K562 (cell line): ENCODE measurements around the gene PUM1. TPM values are rescaled to one million over a fixed set of nuclear protein-coding genes. Genes with fewer than 3 reads are reported as not detected.
A peak's percentile ranks its signal among the peaks of the same experiment; 100 is the strongest.

ENCODE experiments used
- CHD1 ChIP-seq: fragments of 200-600 bp; sonication (generic); IDR thresholded peaks from one replicate; pipeline ENCODE4 v1.6.1; 2012; ENCODE audit warnings: mild to moderate bottlenecking, moderate library complexity, low read length, inconsistent platforms
- CHD2 ChIP-seq: IDR thresholded peaks from 2 replicates; pipeline ENCODE4 v1.6.1; 2011; ENCODE audit warnings: low read depth, low read length
- DDX20 ChIP-seq: fragments of 450-650 bp; IDR thresholded peaks from 2 replicates; pipeline ENCODE4 v1.6.1; 2016; ENCODE audit warnings: missing genetic modification characterization, low read depth, mild to moderate bottlenecking, missing compliant biosample characterization, moderate library complexity
- ETV6 ChIP-seq, 3 experiments: fragments of 150-350 bp in 1 of 3; sonication (generic) in 1 of 3; formaldehyde crosslinking in 1 of 3; IDR thresholded peaks; 2 replicates each; pipeline versions ENCODE4 v1.6.1 to v1.8.0; 2014 to 2022; ENCODE audit warnings: borderline replicate concordance in 2 of 3, low read depth in 2 of 3, antibody characterized with exemption in 1 of 3, low read length in 1 of 3, mild to moderate bottlenecking in 1 of 3, missing genetic modification reagents in 1 of 3
- GATAD2B ChIP-seq: fragments of 450-650 bp; IDR thresholded peaks from 2 replicates; pipeline ENCODE4 v1.6.1; 2017; ENCODE audit warnings: mild to moderate bottlenecking, borderline replicate concordance
- MLX ChIP-seq, 2 experiments: fragments of 450-650 bp in 1 of 2; sonication (generic) in 1 of 2; formaldehyde crosslinking; conservative IDR thresholded peaks; 2 replicates each; pipeline versions ENCODE4 v1.4.0 to v1.8.1; 2020 to 2022; ENCODE audit warnings: mild to moderate bottlenecking in 1 of 2, missing genetic modification reagents in 1 of 2
- PREB ChIP-seq: sonication (generic); formaldehyde crosslinking; IDR thresholded peaks from 2 replicates; pipeline ENCODE4 v1.8.1; 2023; ENCODE audit warnings: mild to moderate bottlenecking, missing genetic modification reagents
- RB1 ChIP-seq: fragments of 450-650 bp; IDR thresholded peaks from 2 replicates; pipeline ENCODE4 v1.6.1; 2017; ENCODE audit warnings: low read depth, mild to moderate bottlenecking
- RNF219 ChIP-seq: fragments of 250-450 bp; sonication (Bioruptor Pico); IDR thresholded peaks from 2 replicates; pipeline ENCODE4 v1.5.0; 2022; ENCODE audit warnings: mild to moderate bottlenecking
- SNIP1 ChIP-seq: fragments of 450-650 bp; IDR thresholded peaks from 2 replicates; pipeline ENCODE4 v1.7.1; 2017; ENCODE audit warnings: low read depth, mild to moderate bottlenecking
- USF2 ChIP-seq: sonication (generic); formaldehyde crosslinking; IDR thresholded peaks from 2 replicates; pipeline ENCODE4 v1.5.0; 2020; ENCODE audit warnings: missing genetic modification reagents
- ZBTB43 ChIP-seq: sonication (generic); formaldehyde crosslinking; IDR thresholded peaks from 2 replicates; pipeline ENCODE4 v1.8.0; 2023; ENCODE audit warnings: mild to moderate bottlenecking, missing genetic modification reagents
- ZNF133 ChIP-seq: fragments of 250-450 bp; sonication (Bioruptor Pico); IDR thresholded peaks from 2 replicates; pipeline ENCODE4 v1.4.0; 2020; ENCODE audit warnings: mild to moderate bottlenecking
- ZNF436 ChIP-seq: fragments of 250-450, 450-650 bp; sonication (Bioruptor Pico); formaldehyde crosslinking; IDR thresholded peaks from 2 replicates; pipeline ENCODE4 v1.7.0; 2020; ENCODE audit warnings: mild to moderate bottlenecking
- ZNF444 ChIP-seq: fragments of 250-450 bp; sonication (Bioruptor Pico); IDR thresholded peaks from 2 replicates; pipeline ENCODE4 v1.4.0; 2020; ENCODE audit warnings: mild to moderate bottlenecking, moderate library complexity
- polyA plus RNA-seq, 8 experiments: library from polyadenylated mRNA; depleted of rRNA in 4 of 8; stranded (reverse) in 5 of 8; unstranded in 3 of 8; fragments of >200 nt; fragmentation: Nextera tagmentation in 2 of 8; fragmentation: Illumina TruSeq in 1 of 8; extraction: Ambion mirVana in 2 of 8; extraction: Trizol in 1 of 8; gene quantifications; 2 replicates each; pipeline versions ENCODE4 v1.2.1 to v1.2.3, GENCODE V29; 2011 to 2014; ENCODE audit warnings: inconsistent platforms in 1 of 8, missing spikeins in 1 of 8
- total RNA-seq, 7 experiments: library from RNA; depleted of rRNA in 6 of 7; stranded (reverse); fragments of >200 nt in 6 of 7; fragmentation: Illumina TruSeq in 2 of 7; extraction: Trizol in 2 of 7; gene quantifications; 2 replicates each; pipeline versions ENCODE4 v1.2.1 to v1.2.3, GENCODE V29; 2011 to 2021; ENCODE audit warnings: low replicate concordance in 1 of 7

The PUM1 gene
- total and polyA plus RNA-seq, 9 of the 15 experiments (the other 6 are each of a cell fraction or from before 2014, with no cell fraction given): 37.7 to 104 (median 55.7) TPM

- TF ChIP-seq ZBTB43: no peak
- TF ChIP-seq ZNF436 (CRISPR knock-in tag): no peak
- peak; percentile 92 for TF ChIP-seq RB1
- no peak for TF ChIP-seq DDX20
- TF ChIP-seq CHD2: peak; percentile 45
- peak; percentile 64 to 92; a peak in 1 of 4 replicates for TF ChIP-seq MLX (CRISPR knock-in tag; conservative IDR thresholded peaks at IDR 0.05)
- 0 out of 4 replicates have a peak, but pooled peaks of 1 of the 2 experiments have one; percentile 41 for TF ChIP-seq ETV6 (IDR thresholded peaks at IDR 0.05; ENCODE audit: borderline replicate concordance in 1 of 2, low read depth in 2 of 2, low read length in 1 of 2)
- no peak for TF ChIP-seq ETV6 (CRISPR knock-in tag; IDR thresholded peaks at IDR 0.05; ENCODE audit: borderline replicate concordance)
- TF ChIP-seq GATAD2B: peak; percentile 14; the same call in 1 of the 2 replicates
- TF ChIP-seq SNIP1: no peak
- no peak for TF ChIP-seq RNF219 (CRISPR knock-in tag)
- TF ChIP-seq PREB (CRISPR knock-in tag): peak; percentile 66; the same call in 1 of the 2 replicates
- TF ChIP-seq ZNF444 (CRISPR knock-in tag): peak; percentile 72; the same call in 1 of the 2 replicates
- 0 out of 2 replicates have a peak, but pooled peaks have one; percentile 50 for TF ChIP-seq ZNF133 (CRISPR knock-in tag)
- no peak for TF ChIP-seq USF2 (CRISPR knock-in tag)
- TF ChIP-seq CHD1: peak; percentile 30
Observed at GRCh38 chr1:31065310-31066217, at the start of gene PUM1 (continued).
